Thyroid gland (tissue), 4 donors: ENCODE measurements around the gene PAXX. TPM values are rescaled to one million over a fixed set of nuclear protein-coding genes. Genes with fewer than 3 reads are reported as not detected.

ENCODE experiments used
- DNase-seq, 2 donors: peaks; one replicate each; pipeline ENCODE4 v3.0.0-alpha.2; 2019
- H3K27ac ChIP-seq, 3 donors: fragments of 200-600 bp; sonication (generic); 1 replicate in 2 of 3; 2 replicates in 1 of 3; pipeline ENCODE4 v1.5.1; 2016 to 2019; ENCODE audit warnings: mild to moderate bottlenecking in 1 of 3, moderate library complexity in 1 of 3
- H3K27me3 ChIP-seq: fragments of 200-600 bp; sonication (generic); one replicate; pipeline ENCODE4 v1.5.1; 2019
- H3K36me3 ChIP-seq, 2 donors: fragments of 200-600 bp; sonication (generic); one replicate each; pipeline ENCODE4 v1.5.1; 2016 to 2019
- H3K4me1 ChIP-seq, 2 donors: fragments of 200-600 bp; sonication (generic); one replicate each; pipeline ENCODE4 v1.5.1; 2017 to 2019
- H3K4me3 ChIP-seq, 3 donors: fragments of 200-600 bp; sonication (generic); replicated peaks in 1 of 3; 1 replicate in 2 of 3; 2 replicates in 1 of 3; pipeline ENCODE4 v1.5.1; 2016; ENCODE audit warnings: mild to moderate bottlenecking in 1 of 3
- H3K9me3 ChIP-seq: fragments of 200-600 bp; sonication (generic); one replicate; pipeline ENCODE4 v1.5.1; 2017
- CTCF ChIP-seq, 6 experiments: fragments of 200-600 bp in 3 of 6; fragments of 450-650 bp in 3 of 6; sonication (generic) in 3 of 6; IDR thresholded peaks; one replicate each; pipeline ENCODE4 v1.5.1; 2016 to 2019; ENCODE audit warnings: antibody characterized with exemption in 6 of 6, mild to moderate bottlenecking in 2 of 6, inconsistent platforms in 1 of 6, moderate library complexity in 1 of 6
- POLR2A ChIP-seq, 2 donors: fragments of 450-650 bp; IDR thresholded peaks; one replicate each; pipeline ENCODE4 v1.6.1; 2017; ENCODE audit warnings: antibody characterized with exemption in 2 of 2, mild to moderate bottlenecking in 2 of 2, moderate library complexity in 1 of 2
- WGBS, 2 donors: methylation state at CpG; one replicate each; pipeline ENCODE4 v1.1.5; 2017; 5-methylcytosine and 5-hydroxymethylcytosine counted together
- intact Hi-C: fragments of 100-400 bp; cut with DNase I; formaldehyde crosslinking; loops from one replicate; pipeline ENCODE4 v1.15.1; 2023
- total RNA-seq, 4 donors: library from RNA; depleted of rRNA; stranded (reverse); fragments of >200 nt; gene quantifications; one replicate each; pipeline ENCODE4 v1.2.3, GENCODE V29; 2016

PAXX gene
- total RNA-seq, 4 donors from 2014 or later, result 29.8 to 109 (median 50.7) TPM

- H3K4me3 ChIP-seq, result no peak overlapping the region
- H3K36me3 ChIP-seq, result no peaks in the 10 kb centered on the region
- 90 to 91% methylated on average over 5 to 6 of the region's 6 CpGs for WGBS, 2 donors
- TF ChIP-seq POLR2A (IDR thresholded peaks at IDR 0.05) (no peak), CTCF (IDR thresholded peaks at IDR 0.05) (no peak)
- DNase-seq, result no peak
- H3K27me3 ChIP-seq, result no peaks in the 10 kb centered on the region
- intact Hi-C loops, result no loop called here
- H3K27ac ChIP-seq, result no peak overlapping the region
- H3K4me1 ChIP-seq, result peaks cover 7 to 34% of the 10 kb centered on the region in 2 donors
- no peaks in the 10 kb centered on the region for H3K9me3 ChIP-seq
These were observed 34.3 kb upstream of the PAXX start for GRCh38 chr9:136957901-136958300.

GRCh38 chr9:136958473-136958872, 33.7 kb upstream of the PAXX start:
- Histone ChIP-seq H3K4me1 (peaks cover 4 to 31% of the 10 kb centered on the region in 2 donors), H3K36me3 (no peaks in the 10 kb centered on the region), H3K9me3 (no peaks in the 10 kb centered on the region), H3K27me3 (no peaks in the 10 kb centered on the region), H3K4me3 (no peak overlapping the region), H3K27ac (no peak overlapping the region)
- 69 to 87% methylated on average over 6 of the region's 7 CpGs for WGBS, 2 donors
- no peak for DNase-seq
- intact Hi-C loops, result no loop called here
- TF ChIP-seq POLR2A (IDR thresholded peaks at IDR 0.05), result no peak
- TF ChIP-seq CTCF (IDR thresholded peaks at IDR 0.05), result no peak

GRCh38 chr9:136958898-136959850, 33.0 kb upstream of the PAXX start:
- TF ChIP-seq POLR2A (IDR thresholded peaks at IDR 0.05), result no peak
- TF ChIP-seq CTCF (IDR thresholded peaks at IDR 0.05), result no peak

GRCh38 chr9:136960212-136960937, 31.8 kb upstream of the PAXX start:
- intact Hi-C loops, result no loop called here
- Histone ChIP-seq H3K9me3 (no peaks in the 10 kb centered on the region), H3K27me3 (no peaks in the 10 kb centered on the region), H3K4me1 (peaks cover 4 to 23% of the 10 kb centered on the region in 2 donors), H3K36me3 (no peaks in the 10 kb centered on the region), H3K4me3 (no peak overlapping the region), H3K27ac (no peak overlapping the region)
- DNase-seq, result peak; percentile 47 to 57
- TF ChIP-seq CTCF (IDR thresholded peaks at IDR 0.05) (no peak), POLR2A (IDR thresholded peaks at IDR 0.05) (no peak)
- WGBS, 2 donors, result 69 to 75% methylated on average over 14 to 16 of the region's 19 CpGs

More at GRCh38 chr9:136958898-136959850, 33.0 kb upstream of the PAXX start:
- H3K27me3 ChIP-seq, result no peaks in the 10 kb centered on the region
- H3K36me3 ChIP-seq, result no peaks in the 10 kb centered on the region
- H3K9me3 ChIP-seq, result no peaks in the 10 kb centered on the region
- DNase-seq, result no peak
- no peak overlapping the region for H3K4me3 ChIP-seq
- peaks cover 4 to 24% of the 10 kb centered on the region in 2 donors for H3K4me1 ChIP-seq
- intact Hi-C loops, result no loop called here
- H3K27ac ChIP-seq, result no peak overlapping the region
- WGBS, 2 donors, result 79 to 86% methylated on average over 17 to 18 of the region's 28 CpGs

- peaks cover 4 to 25% of the 10 kb centered on the region in 2 donors for H3K4me1 ChIP-seq
- H3K9me3 ChIP-seq, result no peaks in the 10 kb centered on the region
- WGBS, 2 donors, result 77 to 84% methylated on average over 9 to 12 of the region's 15 CpGs
- H3K27me3 ChIP-seq, result no peaks in the 10 kb centered on the region
- no peak for DNase-seq
- no peak overlapping the region for H3K4me3 ChIP-seq
- intact Hi-C loops, result no loop called here
- no peaks in the 10 kb centered on the region for H3K36me3 ChIP-seq
- TF ChIP-seq POLR2A (IDR thresholded peaks at IDR 0.05) (no peak), CTCF (IDR thresholded peaks at IDR 0.05) (no peak)
- H3K27ac ChIP-seq, result no peak overlapping the region
These were observed 31.3 kb upstream of the PAXX start for GRCh38 chr9:136960938-136961275.
